Liver (tissue), 9 donors: ENCODE results near the gene SPRYD7. TPM values are rescaled to one million over a fixed set of nuclear protein-coding genes. Genes with fewer than 3 reads are reported as not detected.
A peak's percentile ranks its signal among the peaks of the same experiment; 100 is the strongest.

Experiments used
- DNase-seq: peaks from one replicate; pipeline ENCODE4 v3.0.0-alpha.2; 2017; ENCODE audit warnings: low spot score
- H3K27ac ChIP-seq, 2 donors: one replicate each; pipeline ENCODE4 v1.7.0; 2013; ENCODE audit warnings: inconsistent platforms in 2 of 2, low read length in 2 of 2, control low read depth in 1 of 2, low read depth in 1 of 2, mild to moderate bottlenecking in 1 of 2
- H3K27me3 ChIP-seq, 4 donors: one replicate each; pipeline versions ENCODE4 v1.6.1 to v1.7.0; 2013; ENCODE audit warnings: low read length in 3 of 4, inconsistent platforms in 1 of 4, mild to moderate bottlenecking in 1 of 4, moderate library complexity in 1 of 4; ENCODE audit not compliant: control insufficient read depth in 4 of 4, insufficient read depth in 4 of 4
- H3K36me3 ChIP-seq, 4 donors: one replicate each; pipeline versions ENCODE4 v1.6.1 to v1.7.0; 2013; ENCODE audit warnings: low read length in 3 of 4, mild to moderate bottlenecking in 3 of 4, low read depth in 1 of 4, moderate library complexity in 1 of 4; ENCODE audit not compliant: control insufficient read depth in 4 of 4, insufficient read depth in 3 of 4
- H3K4me1 ChIP-seq, 4 donors: one replicate each; pipeline versions ENCODE4 v1.6.1 to v1.7.0; 2013; ENCODE audit warnings: low read length in 3 of 4, mild to moderate bottlenecking in 3 of 4, moderate library complexity in 1 of 4; ENCODE audit not compliant: control insufficient read depth in 4 of 4, insufficient read depth in 4 of 4
- H3K4me3 ChIP-seq, 3 donors: one replicate each; pipeline versions ENCODE4 v1.6.1 to v1.7.0; 2013; ENCODE audit warnings: low read length in 3 of 3, control low read depth in 1 of 3, low read depth in 1 of 3, mild to moderate bottlenecking in 1 of 3
- H3K9ac ChIP-seq, 2 donors: one replicate each; pipeline ENCODE4 v1.7.0; 2013; ENCODE audit warnings: low read length in 2 of 2, mild to moderate bottlenecking in 2 of 2, moderate library complexity in 2 of 2, control low read depth in 1 of 2, low read depth in 1 of 2
- H3K9me3 ChIP-seq, 4 donors: one replicate each; pipeline versions ENCODE4 v1.6.1 to v1.7.0; 2013; ENCODE audit warnings: low read length in 3 of 4; ENCODE audit not compliant: control insufficient read depth in 4 of 4
- CTCF ChIP-seq: fragments of 150-350 bp; IDR thresholded peaks from 2 replicates; pipeline ENCODE4 v1.5.1; 2017; ENCODE audit warnings: improper control_type of control experiment, low read depth, low read length; ENCODE audit not compliant: missing input control
- EGR1 ChIP-seq, 2 donors: IDR thresholded peaks; 2 replicates each; pipeline ENCODE4 v1.6.1; 2016 to 2018; ENCODE audit warnings: antibody characterized with exemption in 2 of 2, low read depth in 2 of 2
- FOXA1 ChIP-seq: IDR thresholded peaks from 2 replicates; pipeline ENCODE4 v1.6.1; 2016; ENCODE audit warnings: antibody characterized with exemption
- HNF4A ChIP-seq, 2 donors: conservative IDR thresholded peaks; 2 replicates each; pipeline ENCODE4 v1.6.1; 2016; ENCODE audit warnings: antibody characterized with exemption in 2 of 2, mild to moderate bottlenecking in 2 of 2
- HNF4G ChIP-seq: IDR thresholded peaks from 2 replicates; pipeline ENCODE4 v1.6.1; 2016; ENCODE audit warnings: antibody characterized with exemption
- REST ChIP-seq: IDR thresholded peaks from 2 replicates; pipeline ENCODE4 v1.6.1; 2016; ENCODE audit warnings: antibody characterized with exemption, mild to moderate bottlenecking
- RXRA ChIP-seq, 2 donors: IDR thresholded peaks; 2 replicates each; pipeline ENCODE4 v1.6.1; 2017 to 2018; ENCODE audit warnings: antibody characterized with exemption in 2 of 2, mild to moderate bottlenecking in 1 of 2
- SP1 ChIP-seq: IDR thresholded peaks from 2 replicates; pipeline ENCODE4 v1.6.1; 2018; ENCODE audit warnings: antibody characterized with exemption, mild to moderate bottlenecking
- WGBS: extraction: QIAGEN DNeasy Blood & Tissue Kit; methylation state at CpG from one replicate; pipeline ENCODE4 v1.1.7; 2013; 5-methylcytosine and 5-hydroxymethylcytosine counted together
- polyA plus RNA-seq, 2 donors: library from polyadenylated mRNA; stranded (reverse) in 1 of 2; unstranded in 1 of 2; fragments of 200-250 nt in 1 of 2; fragments of >200 nt in 1 of 2; fragmentation: Nextera tagmentation in 1 of 2; extraction: Ambion mirVana in 1 of 2; gene quantifications; one replicate each; pipeline versions ENCODE4 v1.2.1 to v1.2.3, GENCODE V29; 2013 to 2015
- total RNA-seq, 2 donors: library from RNA; depleted of rRNA; stranded (reverse); fragments of >200 nt; gene quantifications; one replicate each; pipeline ENCODE4 v1.2.3, GENCODE V29; 2014
- TF ChIP-seq, protein P1 (sequence below): IDR thresholded peaks from 2 replicates; pipeline ENCODE4 v1.6.1; 2016; ENCODE audit warnings: antibody characterized with exemption
- TF ChIP-seq, protein P2 (sequence below): IDR thresholded peaks from 2 replicates; pipeline ENCODE4 v1.6.1; 2016; ENCODE audit warnings: antibody characterized with exemption
- donor health status: healthy.
- donor health status: healthy.
- donor health status: healthy.
- donor health status: healthy.
- donor health status: healthy.

SPRYD7 gene
- total and polyA plus RNA-seq, 4 donors = 3.7 to 10.1 (median 4.8) TPM

GRCh38 chr13:49904729-49905456, 31.2 kb downstream of the SPRYD7 start:
- H3K4me3 ChIP-seq = no peak overlapping the region
- no peak overlapping the region for H3K9ac ChIP-seq
- no peak for DNase-seq
- TF ChIP-seq RXRA (IDR thresholded peaks at IDR 0.05) (no peak), EGR1 (IDR thresholded peaks at IDR 0.05; ENCODE audit: low read depth in 2 of 2) (no peak), CTCF (no peak), REST (no peak), SP1 (no peak), FOXA1 (no peak), HNF4A (conservative IDR thresholded peaks at IDR 0.05) (no peak)
- TF ChIP-seq, protein P1, sequence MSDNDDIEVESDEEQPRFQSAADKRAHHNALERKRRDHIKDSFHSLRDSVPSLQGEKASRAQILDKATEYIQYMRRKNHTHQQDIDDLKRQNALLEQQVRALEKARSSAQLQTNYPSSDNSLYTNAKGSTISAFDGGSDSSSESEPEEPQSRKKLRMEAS = no peak
- no peaks in the 10 kb centered on the region for H3K36me3 ChIP-seq
- H3K27me3 ChIP-seq = no peaks in the 10 kb centered on the region
- 92% methylated on average over 5 of the region's 5 CpGs for WGBS
- H3K9me3 ChIP-seq = no peaks in the 10 kb centered on the region
- no peaks in the 10 kb centered on the region for H3K4me1 ChIP-seq
- H3K27ac ChIP-seq = no peak overlapping the region

- H3K27me3 ChIP-seq = no peaks in the 10 kb centered on the region
- TF ChIP-seq, protein P2, sequence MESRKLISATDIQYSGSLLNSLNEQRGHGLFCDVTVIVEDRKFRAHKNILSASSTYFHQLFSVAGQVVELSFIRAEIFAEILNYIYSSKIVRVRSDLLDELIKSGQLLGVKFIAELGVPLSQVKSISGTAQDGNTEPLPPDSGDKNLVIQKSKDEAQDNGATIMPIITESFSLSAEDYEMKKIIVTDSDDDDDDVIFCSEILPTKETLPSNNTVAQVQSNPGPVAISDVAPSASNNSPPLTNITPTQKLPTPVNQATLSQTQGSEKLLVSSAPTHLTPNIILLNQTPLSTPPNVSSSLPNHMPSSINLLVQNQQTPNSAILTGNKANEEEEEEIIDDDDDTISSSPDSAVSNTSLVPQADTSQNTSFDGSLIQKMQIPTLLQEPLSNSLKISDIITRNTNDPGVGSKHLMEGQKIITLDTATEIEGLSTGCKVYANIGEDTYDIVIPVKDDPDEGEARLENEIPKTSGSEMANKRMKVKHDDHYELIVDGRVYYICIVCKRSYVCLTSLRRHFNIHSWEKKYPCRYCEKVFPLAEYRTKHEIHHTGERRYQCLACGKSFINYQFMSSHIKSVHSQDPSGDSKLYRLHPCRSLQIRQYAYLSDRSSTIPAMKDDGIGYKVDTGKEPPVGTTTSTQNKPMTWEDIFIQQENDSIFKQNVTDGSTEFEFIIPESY = no peak
- TF ChIP-seq HNF4A (conservative IDR thresholded peaks at IDR 0.05) (peak in 1 of 2 donors; percentile 44), HNF4G (no peak), EGR1 (IDR thresholded peaks at IDR 0.05; ENCODE audit: low read depth in 2 of 2) (no peak), REST (no peak)
- no peak for DNase-seq
- H3K4me3 ChIP-seq = no peak overlapping the region
- WGBS = 58% methylated on average over 8 of the region's 8 CpGs
- H3K36me3 ChIP-seq = no peaks in the 10 kb centered on the region
- no peaks in the 10 kb centered on the region for H3K4me1 ChIP-seq
- no peak overlapping the region for H3K9ac ChIP-seq
- no peaks in the 10 kb centered on the region for H3K9me3 ChIP-seq
- H3K27ac ChIP-seq = no peak overlapping the region
Observed at GRCh38 chr13:49898792-49899191, 37.3 kb downstream of the SPRYD7 start.
